ENCODE results near the gene TRABD2B.

TRABD2B gene

DNA sequence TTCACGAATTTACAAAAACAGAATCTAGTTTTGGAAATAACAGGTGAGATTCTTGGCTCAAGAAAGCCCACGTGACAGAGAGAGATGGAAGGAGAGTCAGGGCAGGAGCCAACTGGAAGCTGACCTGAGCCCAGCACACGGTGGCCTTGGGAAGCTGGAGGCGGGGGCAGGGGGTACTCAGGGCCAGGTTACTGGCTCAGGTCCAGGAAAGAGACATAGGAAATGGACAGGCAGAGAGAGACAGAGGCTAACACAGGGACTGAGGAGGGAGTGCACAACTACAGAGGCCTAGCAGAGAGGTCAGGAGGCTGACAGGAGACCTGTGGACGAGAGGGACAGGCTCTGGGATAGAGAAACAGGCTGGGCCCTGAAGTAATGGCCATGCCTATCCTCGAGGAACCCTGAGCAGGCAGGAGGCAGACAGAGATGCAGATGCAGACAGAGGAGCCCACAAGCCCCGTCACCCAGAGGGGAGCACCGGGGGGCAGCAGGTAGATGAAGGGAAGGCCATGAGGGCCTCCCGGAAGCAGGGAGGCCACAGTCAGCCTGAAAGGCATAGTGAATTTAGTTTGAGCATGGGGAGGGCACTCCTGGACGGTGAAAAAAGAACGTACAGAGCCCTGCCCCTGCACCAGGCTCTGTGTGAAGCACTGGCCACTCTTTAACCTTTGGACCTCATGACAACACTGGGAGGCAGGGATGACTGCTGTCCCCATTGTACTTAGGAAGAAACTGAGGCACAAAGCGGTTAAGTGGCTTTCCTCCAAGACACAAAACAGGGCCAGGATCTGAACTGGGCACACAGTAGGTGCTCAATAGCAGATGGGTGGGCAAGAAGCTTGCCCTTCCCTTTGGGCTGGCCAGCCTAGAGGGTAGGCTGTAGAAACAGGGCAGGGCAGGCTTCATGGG lies 230.1 kb downstream of the TRABD2B start:
- DNase-seq = no peak

DNA sequence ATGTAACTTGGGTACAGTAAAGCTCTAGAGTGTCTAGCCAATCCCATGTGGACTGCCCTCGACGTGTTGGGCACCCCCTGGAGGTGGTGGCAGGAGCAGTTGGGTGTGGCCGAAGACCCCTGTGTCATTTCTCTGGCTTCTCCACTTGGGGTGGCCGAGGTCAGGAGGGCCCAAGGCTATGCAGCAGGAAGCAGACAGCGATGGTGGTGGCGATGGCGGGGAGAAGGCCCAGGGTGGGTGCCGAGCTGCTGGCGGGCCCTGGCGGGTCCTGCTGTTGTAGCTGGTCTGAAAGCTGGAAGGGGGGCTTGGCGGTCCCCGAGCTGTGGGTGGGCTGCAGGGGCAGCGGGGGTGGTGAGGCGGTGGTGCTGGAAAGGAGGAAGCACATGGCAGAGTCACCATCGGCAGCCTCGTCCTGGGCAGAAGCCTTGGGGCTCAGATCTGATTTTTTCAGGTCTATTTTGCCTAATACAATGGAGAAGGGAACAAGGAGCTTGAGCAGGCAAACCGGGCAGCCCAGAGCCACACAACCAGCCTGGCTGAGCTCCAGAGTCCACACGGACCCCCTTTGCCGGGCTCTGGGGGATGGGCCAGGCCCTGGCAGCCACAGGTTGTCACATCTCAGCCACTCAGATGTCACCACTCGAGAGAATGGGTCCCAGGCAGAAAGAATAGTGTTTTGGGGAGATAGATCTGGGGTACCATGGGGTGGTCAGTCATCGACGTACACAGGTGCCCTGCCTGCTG lies 231.3 kb downstream of the TRABD2B start:
- no peak for DNase-seq

DNA sequence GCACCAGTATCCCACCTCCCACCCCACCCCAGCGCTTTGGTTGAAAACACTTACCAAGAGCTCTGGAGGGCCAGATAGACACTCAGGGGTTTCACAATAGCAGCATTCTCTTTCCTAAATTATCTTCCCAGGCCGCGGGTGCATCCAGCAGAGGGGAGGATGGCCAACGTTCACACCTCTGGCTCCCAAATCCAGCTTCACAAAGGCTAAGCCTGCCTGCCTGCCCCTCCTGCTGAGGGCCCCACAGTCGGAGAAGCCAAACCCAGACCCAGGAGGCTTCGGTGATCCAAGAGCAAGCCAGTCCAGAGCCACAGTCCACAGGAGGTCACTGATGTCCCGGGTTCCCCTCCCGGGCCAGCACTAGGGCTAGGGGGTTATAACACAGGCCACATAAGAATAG lies 231.9 kb downstream of the TRABD2B start:
- no peak for DNase-seq

DNA sequence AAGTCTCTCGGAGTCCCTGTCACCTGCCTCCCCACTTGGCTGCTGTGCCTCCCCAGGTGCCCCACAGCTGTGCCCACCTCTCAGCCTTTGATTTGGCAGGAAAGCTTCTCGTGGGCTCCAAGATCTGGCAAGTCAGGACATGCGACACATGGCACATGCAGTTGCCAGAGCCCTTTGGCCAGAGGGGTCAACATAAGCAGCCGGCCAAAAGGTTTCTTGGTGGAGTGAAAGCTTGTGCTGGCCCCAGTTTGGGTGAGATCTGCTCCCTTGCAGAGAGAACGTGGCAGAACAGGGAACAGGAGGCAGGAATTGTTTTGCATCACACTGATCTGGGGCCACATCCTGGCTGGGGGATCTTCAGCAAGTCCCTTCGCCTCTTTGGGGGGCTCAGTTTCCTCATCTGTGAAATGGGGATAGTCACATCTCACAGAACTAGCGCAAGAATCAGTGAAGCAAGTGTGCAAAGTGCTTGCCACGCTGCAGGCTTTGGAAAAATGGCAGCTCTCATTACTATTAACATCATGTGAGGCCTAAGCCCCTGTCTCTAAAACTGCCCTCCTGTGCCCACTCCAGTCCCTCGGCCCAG lies 232.6 kb downstream of the TRABD2B start:
- no peak for DNase-seq

DNA sequence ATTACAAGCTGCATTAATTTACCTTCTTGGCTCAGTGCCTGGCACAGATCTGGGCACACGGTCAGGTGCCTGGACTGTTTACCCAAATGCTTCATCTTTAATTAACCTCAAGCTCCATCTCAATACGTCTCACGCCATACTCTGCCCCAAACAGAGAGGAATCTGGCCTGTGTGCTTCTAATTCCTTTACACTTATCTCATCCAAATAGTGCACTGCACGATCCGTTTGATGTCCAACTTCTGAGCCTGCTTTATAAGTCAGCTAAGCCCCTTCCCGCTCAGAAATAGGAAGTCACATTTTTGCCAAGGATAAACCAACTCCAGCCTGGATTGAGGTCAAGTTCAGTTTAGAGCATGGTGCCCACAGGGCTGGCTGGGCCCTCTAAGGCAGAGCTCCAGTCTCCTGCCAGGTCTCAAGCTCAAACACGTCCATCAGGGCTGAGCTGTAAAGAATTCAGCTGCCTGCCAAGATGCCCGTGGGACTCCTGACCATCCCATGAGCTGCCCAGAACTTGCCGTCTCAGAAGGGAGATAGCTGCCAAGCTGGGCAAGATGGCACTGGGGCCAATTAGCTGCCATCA lies 233.5 kb downstream of the TRABD2B start:
- DNase-seq = no peak

DNA sequence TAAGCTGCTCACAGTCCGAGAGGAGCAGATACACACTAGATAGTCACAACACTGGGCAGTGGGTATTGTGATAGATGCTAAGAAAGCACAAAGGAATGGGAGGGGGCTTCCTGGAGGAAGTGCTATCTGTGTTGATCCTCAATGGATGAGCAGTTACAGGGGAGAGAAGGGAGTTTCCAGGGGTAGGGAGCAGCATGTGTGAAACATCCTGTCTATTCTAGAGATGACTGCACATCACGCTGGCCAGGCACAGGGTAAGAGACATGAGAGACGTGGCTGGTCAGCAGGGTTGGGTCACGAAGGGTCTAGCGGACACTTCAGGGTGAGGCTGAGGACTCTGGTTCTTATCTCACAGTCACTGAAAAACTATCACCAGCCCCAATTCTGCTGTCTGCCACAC lies 235.2 kb downstream of the TRABD2B start:
- no peak for DNase-seq

DNA sequence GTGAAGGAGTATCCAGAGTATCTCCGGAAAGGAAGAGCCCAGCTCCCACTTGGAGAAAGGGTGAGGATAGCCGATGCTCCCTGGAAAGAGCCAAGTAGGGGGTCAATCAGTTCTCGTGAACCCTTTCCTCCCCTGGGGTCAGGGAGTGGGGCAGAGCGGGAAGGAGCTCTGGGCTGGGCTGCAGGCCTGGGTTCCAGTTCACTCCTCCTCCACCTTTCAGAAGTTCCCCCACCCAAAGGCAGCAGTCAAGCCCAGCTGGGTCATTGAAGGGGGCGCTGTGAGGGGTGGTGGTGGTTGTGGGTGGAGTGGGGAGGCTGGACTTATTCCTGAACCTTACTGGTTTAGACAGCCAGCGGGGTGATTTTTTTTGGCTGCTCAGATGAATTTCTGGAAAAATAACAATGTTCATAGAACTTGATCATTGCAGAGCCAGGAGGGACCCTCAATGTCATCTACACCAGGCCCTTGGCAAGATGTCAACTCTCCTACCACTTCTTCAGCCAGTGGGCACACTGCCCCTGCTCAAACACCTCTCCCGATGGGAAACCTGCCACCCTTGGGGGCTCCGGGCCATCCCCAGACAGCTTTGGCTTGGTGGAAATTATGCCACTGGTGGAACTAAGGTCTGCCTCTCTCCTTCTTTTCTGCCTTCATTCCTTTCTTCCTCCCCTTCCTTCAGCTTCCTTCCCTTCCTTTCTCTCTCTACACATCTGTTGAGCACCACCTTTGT lies 235.8 kb downstream of the TRABD2B start:
- DNase-seq = no peak

DNA sequence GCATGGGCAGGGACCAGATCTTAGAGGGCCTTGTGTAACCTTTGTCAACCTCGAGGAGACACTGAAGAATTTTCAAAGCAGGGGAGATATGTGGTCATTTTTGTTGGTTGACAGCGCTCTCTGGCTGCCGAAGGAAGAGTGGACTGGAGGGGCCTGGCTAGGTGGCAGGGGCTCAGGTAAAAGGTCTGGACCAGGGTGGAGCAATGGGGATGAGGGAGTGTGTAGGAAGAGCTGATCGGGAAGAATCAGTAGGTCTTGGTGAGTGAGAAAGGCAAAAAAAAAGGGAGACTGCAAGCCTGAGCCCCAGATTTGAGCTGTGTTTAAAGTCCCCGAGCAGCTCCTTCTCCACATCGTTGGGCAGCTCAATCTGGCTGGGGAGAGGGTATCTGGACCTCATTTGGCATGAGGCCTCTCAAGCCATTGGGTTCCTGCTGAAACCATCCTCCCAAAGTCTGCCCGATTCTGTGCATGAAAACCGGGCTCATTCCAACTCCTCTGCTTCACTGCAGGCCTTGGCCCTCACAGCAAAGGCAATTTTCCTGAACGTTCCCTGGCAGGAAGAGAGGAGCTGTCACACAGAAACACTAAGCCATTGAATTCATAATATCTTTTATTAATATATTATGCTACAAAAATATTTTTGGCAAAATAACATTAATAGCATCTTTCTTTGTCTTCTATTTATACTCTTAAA lies 237.1 kb downstream of the TRABD2B start:
- DNase-seq = no peak

DNA sequence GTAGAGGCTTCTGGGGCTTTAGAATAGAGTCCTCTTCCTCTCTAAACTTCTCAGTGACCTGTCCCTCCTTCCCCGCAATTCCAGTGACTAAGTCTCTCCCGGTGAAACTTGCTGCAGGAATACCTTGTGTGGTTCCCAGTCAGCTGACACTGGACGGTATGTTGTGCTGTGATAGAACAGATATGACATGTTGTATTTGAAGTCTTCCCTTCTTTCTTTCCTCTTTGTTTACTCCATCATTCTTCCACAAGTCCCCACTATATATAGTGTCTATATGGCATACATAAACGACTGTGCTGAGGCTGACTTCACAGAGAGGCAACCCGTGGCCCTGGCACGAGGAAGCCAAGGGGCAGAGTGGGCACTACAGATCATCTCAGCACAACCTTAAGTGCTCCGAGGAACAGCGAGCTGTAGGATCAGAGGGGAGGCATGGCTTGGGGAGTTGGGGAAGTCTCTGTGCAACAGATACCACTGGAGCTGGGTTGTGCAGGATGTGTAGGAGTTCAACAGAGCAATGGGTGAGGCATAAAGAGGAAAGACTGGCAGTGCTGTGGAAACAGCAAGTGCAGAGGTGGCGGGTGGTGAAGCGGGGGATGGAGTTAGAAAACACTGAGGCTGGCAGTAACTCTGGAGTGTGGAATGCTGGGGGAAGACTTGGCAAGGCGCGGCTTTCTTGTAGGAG lies 237.8 kb downstream of the TRABD2B start:
- DNase-seq = no peak

DNA sequence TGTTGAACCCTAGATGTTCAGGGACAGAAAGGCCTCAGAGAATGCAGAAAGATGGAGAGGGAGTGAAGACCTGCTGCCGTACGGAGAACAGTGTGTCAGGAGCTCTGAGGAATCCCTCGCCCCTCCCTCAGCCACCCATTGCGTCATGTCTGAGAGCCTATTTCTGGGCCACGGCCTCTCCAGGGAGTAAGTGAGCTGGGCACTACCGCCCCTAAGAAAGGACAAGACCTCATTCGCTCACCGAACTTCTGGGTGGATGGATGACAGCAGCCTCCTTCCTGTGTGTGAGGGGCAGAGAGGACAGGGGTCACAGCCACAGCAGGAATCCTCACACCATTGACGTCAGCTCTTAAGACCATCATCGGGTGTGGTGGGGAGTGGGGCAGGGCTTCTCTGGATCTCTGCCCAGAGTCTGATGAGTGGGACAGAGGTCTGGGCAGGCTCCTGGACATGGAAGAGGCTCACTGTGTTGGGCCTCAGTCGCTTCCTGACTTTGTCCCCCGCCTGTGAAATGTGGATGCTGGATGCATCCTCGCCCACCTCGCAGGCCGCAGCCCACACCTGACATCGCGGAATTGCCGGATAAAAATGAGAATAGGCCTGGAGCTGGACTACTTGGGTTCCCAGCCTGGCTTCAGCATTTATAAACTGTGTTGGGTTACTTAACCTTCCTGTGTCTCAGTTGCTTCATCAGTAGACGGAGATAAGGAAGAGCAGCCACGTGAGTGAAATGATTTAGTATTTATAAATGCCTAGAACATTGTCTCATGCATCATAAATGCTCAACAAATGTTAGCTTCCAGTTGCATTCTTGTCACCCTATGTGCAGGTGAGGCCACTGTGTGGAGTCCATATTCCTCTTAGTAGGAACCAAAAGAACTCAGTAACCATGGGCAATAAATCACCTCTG lies 238.6 kb downstream of the TRABD2B start:
- DNase-seq = no peak

DNA sequence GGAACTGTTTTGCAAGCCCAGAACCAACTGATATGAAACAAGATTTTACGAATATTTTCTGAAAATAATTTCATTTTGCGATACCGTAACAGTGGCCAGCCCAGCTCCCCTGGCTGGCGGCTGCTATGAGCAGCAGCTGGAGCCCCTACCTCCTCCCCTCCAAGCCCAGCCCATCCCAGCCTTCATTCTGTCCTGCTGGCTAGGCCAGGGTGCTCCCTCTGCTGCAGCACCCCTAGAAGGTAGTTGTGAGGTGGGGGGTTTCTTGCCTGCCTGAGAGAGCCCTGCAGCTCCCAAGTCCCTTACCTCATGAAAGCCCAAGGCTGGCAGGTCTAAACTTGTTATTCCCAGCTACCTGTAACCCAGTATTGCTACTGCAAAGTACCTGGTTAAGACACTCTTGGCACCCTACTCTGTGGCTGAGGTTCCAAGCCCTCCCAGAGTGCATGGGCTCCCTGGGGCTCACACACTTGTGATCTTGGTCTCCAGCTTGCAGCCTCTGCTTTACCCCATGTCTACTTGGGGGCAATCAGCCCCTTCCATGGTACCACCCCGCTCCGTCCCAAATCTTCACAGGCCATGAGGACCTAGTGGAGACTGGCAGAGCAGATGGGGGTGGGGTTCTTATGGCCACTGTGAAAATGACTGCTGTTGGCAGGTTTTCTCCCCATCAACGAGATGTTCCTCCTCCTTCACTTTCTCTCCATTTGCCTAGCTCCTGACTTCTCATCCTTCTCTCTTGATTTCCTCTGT lies 239.8 kb downstream of the TRABD2B start:
- no peak for DNase-seq

DNA sequence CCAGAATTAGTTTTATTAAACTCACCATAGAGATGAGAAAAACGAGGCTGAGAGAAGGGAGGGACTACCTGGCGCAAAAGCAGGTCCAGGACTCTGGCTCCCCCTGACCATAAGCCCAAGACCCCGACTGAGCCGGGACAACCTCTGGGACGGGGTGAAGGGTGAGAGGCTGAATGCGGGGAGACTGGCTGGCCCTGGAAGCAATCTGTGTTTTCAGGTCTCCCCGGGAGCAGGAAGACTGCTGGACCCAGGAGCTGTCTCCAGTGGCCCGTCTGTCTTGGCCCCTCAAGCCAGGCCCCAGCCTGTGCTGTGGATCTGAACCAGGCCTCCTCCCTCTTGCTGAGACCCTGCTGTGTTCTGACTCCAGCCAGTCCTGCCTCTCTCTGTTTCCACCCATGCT lies 240.8 kb downstream of the TRABD2B start:
- DNase-seq = no peak

DNA sequence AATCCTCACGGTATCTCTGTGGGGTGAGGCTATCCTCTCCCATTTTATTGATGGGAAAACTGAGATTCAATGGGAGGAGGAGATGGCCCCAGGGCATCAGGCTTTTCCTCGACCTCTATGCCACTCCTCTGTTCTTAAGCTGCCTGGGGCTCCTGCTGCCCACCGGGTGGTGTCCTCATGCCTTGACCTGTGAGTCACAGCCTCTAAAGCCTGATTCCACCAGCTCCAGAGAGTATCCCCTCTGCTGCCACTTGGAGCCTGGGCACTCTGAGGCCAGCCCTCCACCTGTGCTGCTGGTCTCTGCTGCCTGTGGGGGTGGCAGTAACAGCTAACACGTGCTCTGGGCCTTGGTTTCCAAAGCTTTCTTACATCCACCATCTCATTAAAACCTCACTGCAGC lies 241.2 kb downstream of the TRABD2B start:
- no peak for DNase-seq

DNA sequence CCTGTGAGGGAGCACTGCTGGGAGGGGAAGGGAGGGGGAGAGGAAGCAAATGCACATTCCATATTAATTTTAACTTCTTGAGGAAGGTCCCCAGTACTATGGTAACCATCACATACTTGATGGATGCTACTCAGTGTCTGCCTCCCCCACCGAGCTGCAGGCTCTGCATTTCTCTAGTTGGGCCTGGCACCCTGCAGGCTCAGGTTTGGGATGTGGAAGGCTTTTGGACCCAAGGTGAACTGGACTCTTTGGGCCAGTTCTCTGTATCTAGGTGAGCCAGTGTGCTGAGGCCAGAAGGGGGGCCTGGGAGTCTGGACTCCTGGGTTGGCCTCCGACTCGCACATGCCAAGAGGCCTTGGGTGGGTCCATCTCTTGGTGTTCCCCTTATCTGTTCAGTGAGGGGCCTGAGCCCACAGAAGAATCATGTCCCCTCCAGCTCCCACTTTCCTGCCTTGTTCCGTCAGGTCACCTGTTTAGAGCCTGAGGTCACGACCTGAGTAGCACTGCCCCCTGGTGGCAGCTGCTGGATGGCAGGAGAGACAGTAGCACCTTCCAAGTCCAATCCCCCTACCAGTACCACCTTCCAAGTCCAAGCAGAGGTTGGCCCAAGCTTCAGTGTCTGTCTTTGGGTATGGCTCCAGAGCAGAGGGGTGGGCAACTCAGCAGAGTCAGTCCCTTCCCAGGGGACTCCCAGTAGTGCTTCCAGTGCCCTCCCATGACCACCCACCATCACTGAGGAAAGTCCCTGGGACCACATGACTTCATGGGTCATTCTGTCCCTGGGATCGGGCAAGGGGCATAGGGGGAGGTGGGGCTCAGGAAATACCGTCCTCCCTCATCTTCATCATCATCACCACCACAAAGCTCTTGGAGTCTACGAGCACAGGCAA lies 241.8 kb downstream of the TRABD2B start:
- peak; percentile 10 for DNase-seq

DNA sequence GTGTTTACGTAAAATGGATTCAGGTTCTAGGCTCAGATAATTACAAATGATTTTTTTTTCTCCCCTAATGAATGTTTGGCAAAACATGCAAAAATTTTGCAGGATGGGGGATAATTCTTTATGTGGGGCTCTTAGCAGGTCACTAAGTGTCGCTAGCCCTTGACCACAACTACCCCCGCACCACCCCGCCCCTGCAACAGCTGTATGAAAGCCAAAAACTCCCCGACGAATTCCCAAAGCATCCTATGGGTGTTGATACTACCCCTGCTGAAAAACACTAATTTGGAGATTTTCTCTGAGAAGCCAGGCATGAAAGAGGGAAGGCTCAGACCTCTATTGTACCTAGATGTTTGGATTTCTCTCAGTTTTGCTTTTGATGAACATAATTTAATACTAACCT lies 243.0 kb downstream of the TRABD2B start:
- no peak for DNase-seq

DNA sequence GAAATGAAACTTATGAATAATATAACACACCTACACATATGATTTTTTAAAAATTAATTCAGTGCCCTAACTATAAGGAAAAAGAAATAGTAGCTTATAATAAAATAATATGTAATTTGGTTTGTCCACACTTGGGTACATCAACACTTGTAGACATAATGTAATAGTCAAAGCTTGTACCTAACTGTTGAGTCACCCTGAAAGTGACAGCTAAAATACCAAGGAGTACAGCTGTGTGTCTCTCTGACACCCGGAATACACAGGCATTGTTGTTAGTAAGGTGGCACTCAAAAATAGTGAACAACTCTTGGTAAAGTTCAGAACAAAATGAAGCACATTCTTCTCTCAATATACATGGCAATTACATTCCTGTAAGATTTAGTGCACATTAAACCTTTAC lies 243.4 kb downstream of the TRABD2B start:
- no peak for DNase-seq

DNA sequence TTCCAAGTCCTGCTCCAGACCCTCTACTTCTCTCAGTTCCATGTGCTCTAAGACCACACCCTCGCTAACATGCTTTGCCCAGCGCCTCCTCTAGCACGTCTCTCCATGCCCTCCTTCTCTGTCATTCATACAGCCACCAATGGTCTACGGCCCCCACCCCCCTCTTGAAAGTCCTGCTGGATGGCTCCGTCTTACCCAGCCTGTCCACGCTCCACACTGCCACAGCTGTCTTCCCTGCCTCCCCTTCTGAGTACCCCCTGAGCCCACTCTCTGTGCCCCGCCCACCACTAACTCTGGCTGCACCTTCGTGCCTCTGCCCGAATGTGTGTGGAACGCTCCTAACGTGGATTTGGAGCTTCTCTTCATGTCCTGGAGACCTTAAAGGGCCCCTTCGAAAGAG lies 244.6 kb downstream of the TRABD2B start:
- no peak for DNase-seq

DNA sequence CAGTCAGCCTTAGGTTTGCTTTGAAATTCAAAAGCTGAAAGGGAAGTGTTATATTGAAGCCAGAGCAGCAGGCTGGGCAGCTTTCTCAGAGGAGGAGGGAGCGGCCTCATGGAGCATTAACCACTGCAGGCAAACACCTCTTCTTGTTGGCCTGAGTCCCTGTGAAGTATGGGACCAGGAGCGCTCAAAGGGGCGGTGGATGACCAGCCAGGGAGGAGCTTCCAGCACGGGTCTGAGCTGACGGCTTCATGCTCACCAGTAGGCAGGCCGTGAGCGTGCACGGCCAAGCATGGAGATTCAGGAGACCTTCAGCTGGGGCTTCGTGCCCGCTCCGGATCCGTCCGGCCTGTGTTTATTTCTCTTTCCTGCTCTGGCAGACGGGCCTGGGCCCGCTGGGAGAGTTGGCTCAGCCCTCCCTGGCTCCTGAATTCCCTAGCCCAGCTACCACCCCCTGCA lies 245.2 kb downstream of the TRABD2B start:
- no peak for DNase-seq

DNA sequence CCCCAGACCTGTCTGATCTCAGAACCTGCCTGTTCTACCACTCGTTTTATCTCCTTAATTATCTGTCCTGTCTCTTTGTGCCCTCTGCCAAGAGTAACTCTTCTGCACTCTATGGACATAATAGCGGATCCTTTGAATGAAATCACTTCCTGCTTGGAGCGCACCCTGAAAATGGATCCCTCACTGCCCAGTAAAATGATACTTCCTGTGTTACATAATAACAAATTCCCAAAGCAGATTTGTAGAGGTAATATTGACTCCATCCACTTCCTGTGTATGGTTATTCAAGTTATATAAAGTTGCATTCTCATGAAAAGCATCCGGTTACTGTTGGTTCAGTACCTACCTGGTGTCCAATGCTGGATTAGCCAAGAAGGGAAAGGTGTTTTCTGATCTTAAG lies 246.0 kb downstream of the TRABD2B start:
- no peak for DNase-seq
